Measurements from ENCODE around the gene ERI3.

The ERI3 gene

GRCh38 chr1:44259090-44259489 lies 96.0 kb downstream of the ERI3 start:
- no peak for DNase-seq

GRCh38 chr1:44256762-44257554 lies 98.1 kb downstream of the ERI3 start:
- no peak for DNase-seq

- DNase-seq = no peak
These were observed 100.6 kb downstream of the ERI3 start for GRCh38 chr1:44254392-44254910.

GRCh38 chr1:44251989-44252671 lies 102.9 kb downstream of the ERI3 start:
- DNase-seq = no peak

- no peak for DNase-seq
These were observed 103.6 kb downstream of the ERI3 start for GRCh38 chr1:44251486-44251885.

- no peak for DNase-seq
These were observed 104.8 kb downstream of the ERI3 start for GRCh38 chr1:44250068-44250781.

- DNase-seq = no peak
These were observed 105.5 kb downstream of the ERI3 start for GRCh38 chr1:44249543-44249942.

GRCh38 chr1:44246806-44247205 lies 108.3 kb downstream of the ERI3 start:
- DNase-seq = no peak

- DNase-seq = no peak
These were observed 110.1 kb downstream of the ERI3 start for GRCh38 chr1:44244986-44245385.

GRCh38 chr1:44243782-44244495 lies 111.1 kb downstream of the ERI3 start:
- DNase-seq = no peak

GRCh38 chr1:44242746-44243145 lies 112.3 kb downstream of the ERI3 start:
- no peak for DNase-seq

- DNase-seq = no peak
These were observed 114.0 kb downstream of the ERI3 start for GRCh38 chr1:44240802-44241671.

GRCh38 chr1:44239961-44240371 lies 115.1 kb downstream of the ERI3 start:
- no peak for DNase-seq

GRCh38 chr1:44239331-44239960 lies 115.6 kb downstream of the ERI3 start:
- DNase-seq = no peak

- DNase-seq = no peak
These were observed 116.4 kb downstream of the ERI3 start for GRCh38 chr1:44238660-44239059.

GRCh38 chr1:44237721-44238457 lies 117.2 kb downstream of the ERI3 start:
- DNase-seq = peak; percentile 71

- no peak for DNase-seq
These were observed 118.4 kb downstream of the ERI3 start for GRCh38 chr1:44236490-44237272.

GRCh38 chr1:44235808-44236207 lies 119.2 kb downstream of the ERI3 start:
- no peak for DNase-seq

- no peak for DNase-seq
These were observed 121.5 kb downstream of the ERI3 start for GRCh38 chr1:44233593-44233992.

- no peak for DNase-seq
These were observed 124.3 kb downstream of the ERI3 start for GRCh38 chr1:44230796-44231195.

All from stimulated activated CD8-positive, alpha-beta memory T cell treated with anti-CD3 and anti-CD28 coated beads, Interleukin-4, amount 100 ng/mL, for 48 hours (primary cell).